Peyer's patch (tissue), 4 donors: ENCODE data around the gene MXD4.

Experiments used
- CTCF ChIP-seq, 6 experiments: fragments of 450-650 bp in 4 of 6; fragments of 200-600 bp in 2 of 6; sonication (generic) in 1 of 6; IDR thresholded peaks; one replicate each; pipeline ENCODE4 v1.5.1; 2017 to 2019; ENCODE audit warnings: antibody characterized with exemption in 6 of 6, mild to moderate bottlenecking in 3 of 6, moderate library complexity in 1 of 6
- POLR2A ChIP-seq, 2 donors: fragments of 450-650 bp; IDR thresholded peaks; one replicate each; pipeline ENCODE4 v1.5.1; 2017; ENCODE audit warnings: antibody characterized with exemption in 2 of 2, mild to moderate bottlenecking in 2 of 2, moderate library complexity in 2 of 2

- TF ChIP-seq CTCF (IDR thresholded peaks at IDR 0.05) (no peak), POLR2A (IDR thresholded peaks at IDR 0.05) (no peak)
Measured at GRCh38 chr4:2285613-2286381, 23.9 kb upstream of the MXD4 start.
